Stimulated activated naive CD4-positive, alpha-beta T cell (primary cell): ENCODE data around the gene SNAPC1.
A peak's percentile ranks its signal among the peaks of the same experiment; 100 is the strongest.
"Not testable (repeated sequence)": the region's sequence is repeated elsewhere in the genome, so short reads cannot be mapped to it uniquely, and the experiment has no call there.

Experiments used
- DNase-seq, 6 experiments: peaks; one replicate each; lab custom pipeline; 2025; lab: John Stamatoyannopoulos, UW

The SNAPC1 gene

DNA sequence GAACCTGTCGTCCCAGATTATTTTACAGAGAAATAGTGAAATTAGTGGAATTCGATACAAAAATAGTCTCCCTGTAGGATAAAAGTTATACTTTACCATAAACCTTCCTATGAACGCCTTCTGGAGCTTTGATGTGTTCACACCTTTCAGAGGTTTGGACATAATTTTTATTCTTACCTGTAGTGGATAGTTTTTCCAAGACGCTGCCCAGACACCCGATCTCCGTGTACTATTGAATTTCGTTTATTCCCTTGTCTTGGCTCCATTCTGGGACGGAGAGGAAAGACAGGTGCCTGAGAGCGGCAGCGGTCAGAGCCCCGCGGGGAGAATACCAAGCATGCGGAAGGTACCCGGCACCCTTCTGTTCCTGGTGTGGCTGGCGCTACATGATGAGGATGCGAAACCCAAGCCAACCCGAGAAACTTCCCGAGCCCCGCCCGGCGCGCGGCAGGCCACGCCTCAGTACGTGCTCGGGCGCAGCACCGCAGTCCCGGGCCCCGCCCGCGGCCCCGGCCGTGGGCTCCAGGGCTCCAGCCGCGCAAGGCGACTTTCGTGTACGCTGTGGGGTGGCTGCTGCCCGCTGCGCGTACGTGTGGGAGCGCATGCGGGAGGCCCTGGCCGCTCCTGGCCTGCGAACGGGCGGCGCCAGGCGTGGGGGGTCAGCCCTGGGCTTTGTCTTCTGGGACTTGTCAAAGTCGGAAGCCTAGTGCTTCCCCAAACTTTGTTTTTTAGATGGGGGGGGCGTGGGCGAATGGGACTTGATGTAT lies 11.3 kb upstream of the SNAPC1 start:
- DNase-seq = peak; percentile 30 to 70 (median 62)

DNA sequence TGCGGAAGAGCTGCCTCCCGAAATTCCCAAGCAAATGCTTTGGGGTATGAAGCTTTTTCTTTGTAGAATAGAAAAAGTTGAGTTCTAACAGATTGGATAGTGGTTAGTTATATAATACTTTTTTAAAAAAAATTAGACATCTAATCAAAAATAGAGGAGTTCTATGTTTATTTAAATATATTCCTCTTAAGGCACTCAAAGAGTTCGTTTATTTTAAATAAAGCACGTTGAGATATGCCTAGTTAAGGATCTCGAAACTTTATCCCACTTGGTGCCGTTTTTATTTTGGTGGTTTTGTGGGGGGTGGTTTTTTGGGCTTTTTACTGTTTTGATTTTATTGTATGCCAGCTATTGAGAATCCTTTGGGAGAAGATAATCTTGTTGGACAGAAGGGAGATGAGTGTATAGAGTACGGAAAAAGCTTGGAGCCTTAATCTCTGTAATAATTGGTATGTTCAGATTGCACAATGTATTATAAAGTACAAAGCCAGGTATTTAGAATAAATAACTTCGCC lies 10.7 kb upstream of the SNAPC1 start:
- no peak for DNase-seq

DNA sequence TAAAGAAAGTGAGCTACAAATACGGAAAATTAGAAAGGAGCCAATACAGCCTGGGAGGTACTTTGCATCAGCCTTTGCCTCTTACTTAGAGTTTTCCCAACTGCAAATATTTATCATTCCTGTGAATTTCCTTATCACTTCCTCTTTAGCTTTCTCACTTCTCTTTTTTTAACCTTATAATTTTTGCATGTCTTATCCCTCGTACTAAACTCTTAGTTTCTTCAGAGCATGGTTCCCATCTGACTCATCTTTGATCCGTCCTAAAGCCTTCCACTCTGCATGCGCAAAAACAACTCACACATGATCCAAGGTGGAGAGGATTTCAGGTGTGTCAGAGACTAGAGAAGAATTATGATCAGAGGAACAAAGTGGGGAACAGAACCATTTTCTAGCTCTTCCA lies 9.6 kb upstream of the SNAPC1 start:
- no peak for DNase-seq

DNA sequence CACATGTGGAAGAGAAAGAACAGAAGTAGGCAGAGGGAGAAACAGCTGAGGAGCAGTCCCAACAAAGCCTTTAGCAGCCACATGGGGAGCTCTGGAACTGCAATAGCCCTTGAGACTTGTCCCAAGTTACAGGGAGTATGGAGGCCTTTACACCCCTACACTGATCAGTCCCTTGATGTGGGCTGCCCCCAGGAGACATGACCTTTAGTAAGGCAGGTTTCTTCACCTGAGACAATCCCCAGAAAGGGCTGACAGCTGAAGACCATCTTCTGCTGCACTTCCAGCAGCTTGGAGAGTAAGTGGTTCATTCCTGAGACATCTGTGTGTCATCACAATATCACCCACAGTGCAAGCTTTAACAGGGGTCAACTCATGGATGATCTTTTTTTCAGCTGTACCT lies 8.6 kb upstream of the SNAPC1 start:
- DNase-seq = no peak

DNA sequence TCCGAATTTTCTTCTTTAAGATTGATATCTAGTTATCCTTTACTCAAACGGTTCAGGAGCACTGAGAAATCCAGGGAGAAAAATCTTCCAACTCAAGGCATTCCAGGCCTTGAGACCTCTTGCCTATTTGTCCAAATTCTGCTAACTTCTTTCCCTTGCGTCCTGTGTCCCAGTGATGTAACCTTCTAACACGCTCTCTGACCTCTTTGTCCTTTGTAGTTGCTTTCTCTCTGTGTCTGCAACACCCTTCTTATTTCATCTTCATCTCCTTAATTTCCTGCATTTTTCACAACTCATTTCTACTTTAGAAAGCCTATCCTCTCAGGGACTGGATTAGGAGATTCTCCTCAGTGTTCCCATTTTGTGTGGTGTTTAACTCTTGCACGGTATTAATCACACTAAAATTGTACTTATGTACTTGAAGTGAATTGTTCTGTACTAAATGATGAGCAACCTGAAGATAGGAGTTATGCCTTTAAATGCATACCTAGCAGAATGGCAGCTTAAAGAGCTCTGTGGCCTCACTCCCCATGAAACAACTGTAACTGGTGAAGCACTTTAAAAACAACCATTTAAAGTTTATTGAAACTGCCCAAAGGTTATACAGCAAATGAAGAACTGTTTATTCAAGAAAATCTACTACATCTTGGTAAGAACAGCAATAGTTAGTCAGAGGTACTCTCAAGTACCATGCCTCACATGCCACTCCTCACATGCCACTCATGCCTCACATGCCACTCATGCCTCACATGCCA lies 7.4 kb upstream of the SNAPC1 start:
- no peak for DNase-seq

DNA sequence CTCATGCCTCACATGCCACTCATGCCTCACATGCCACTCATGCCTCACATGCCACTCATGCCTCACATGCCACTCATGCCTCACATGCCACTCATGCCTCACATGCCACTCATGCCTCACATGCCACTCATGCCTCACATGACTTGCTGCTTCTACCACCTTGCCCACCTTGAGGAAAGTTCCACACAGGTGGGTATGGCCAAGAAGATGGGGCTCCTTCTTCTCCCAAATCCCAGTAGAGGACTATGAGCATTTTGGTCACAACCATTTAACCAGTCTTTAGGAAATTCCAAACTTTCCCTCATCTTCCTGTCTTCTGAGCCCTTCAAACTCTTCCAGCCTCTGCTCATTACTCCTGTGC lies 6.9 kb upstream of the SNAPC1 start:
- not testable (repeated sequence) for DNase-seq

DNA sequence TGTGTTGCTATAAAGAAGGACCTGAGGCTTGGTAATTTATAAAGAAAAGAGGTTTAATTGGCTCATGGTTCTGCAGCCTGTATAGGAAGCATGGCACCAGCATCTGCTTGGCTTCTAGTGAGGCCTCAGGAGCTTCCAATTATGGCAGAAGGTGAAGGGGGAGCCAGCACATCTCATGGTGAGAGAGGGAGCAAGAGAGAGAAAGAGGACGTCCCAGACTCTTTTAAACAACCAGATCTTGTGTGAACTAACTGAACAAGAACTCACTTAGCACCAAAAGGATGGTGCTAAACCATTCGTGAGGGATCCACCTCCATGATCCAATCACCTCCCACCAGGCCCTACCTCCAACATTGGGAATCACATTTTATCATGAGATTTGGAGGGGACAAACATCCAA lies 6.1 kb upstream of the SNAPC1 start:
- no peak for DNase-seq

DNA sequence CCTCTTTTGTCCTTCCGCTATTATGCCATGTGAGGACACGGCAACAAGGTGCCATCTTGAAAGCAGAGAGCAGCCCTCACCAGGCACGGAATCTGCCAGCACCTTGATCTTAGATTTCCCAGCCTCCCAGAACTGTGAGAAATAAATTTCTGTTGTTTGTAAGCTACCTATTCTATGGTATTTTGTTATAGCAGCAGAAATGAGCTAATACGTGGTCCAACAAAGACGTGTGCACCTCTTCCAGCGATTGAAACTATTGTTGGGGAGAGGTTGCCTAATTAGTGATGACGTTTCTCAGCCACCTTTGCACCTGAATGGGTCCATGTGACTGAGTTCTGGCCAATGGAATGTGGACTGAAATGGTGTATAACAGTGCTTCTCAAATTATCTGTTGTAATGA lies 2.3 kb upstream of the SNAPC1 start:
- no peak for DNase-seq

DNA sequence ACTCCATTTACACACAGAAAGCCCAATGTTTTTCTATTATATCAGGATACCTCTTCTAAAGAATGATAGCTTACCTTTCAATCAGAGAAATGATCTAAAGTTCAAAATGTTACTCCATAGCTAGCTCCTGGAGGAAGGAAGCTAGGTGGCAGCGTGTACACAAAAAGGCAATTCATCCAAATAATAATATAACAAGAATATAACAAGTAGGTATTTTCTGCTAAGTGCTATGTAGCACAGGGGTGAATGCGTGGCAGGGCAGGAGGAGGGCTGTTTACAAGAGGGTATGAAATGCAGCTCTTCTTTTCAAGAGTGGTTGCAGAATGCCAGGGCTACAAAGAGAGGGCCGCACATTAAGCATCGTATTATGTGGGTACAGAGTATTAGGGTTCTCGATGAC lies 663 bp upstream of the SNAPC1 start:
- DNase-seq = no peak

DNA sequence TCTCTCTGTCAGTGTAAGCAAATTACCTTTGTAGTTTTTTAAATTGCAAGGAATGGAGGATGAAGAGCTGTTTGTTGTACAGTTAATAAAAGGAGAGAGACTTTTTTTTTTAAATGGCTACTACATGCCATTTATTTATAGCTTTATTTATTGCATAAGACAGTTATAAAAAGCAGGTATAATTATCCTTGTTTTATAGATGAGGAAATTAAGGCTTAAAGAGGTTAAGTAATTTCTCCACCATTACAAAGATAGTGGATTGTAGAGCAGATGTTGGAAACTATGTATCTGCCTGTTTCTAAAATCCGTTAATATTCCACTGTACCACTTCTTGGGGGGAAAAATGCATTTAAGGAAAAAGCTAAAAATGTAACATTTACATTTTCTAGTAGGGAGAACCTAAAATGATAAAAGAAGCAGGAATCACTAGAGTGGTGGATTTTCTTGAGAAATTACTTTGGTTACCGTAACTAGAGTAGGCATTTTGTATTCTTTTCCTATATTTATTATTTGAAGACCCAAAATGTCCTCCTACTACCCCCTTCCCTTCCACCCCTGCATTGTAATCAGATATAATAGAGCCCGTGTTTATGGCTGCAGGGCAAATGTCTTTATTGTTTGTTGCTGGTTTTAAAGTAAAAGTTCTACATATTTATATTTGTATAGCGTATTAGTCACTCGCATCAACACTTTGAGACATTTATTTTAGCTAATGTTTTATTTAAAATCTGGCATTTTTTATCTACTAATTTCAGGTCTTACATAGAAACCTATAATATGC lies 2.3 kb downstream of the SNAPC1 start:
- DNase-seq = no peak

DNA sequence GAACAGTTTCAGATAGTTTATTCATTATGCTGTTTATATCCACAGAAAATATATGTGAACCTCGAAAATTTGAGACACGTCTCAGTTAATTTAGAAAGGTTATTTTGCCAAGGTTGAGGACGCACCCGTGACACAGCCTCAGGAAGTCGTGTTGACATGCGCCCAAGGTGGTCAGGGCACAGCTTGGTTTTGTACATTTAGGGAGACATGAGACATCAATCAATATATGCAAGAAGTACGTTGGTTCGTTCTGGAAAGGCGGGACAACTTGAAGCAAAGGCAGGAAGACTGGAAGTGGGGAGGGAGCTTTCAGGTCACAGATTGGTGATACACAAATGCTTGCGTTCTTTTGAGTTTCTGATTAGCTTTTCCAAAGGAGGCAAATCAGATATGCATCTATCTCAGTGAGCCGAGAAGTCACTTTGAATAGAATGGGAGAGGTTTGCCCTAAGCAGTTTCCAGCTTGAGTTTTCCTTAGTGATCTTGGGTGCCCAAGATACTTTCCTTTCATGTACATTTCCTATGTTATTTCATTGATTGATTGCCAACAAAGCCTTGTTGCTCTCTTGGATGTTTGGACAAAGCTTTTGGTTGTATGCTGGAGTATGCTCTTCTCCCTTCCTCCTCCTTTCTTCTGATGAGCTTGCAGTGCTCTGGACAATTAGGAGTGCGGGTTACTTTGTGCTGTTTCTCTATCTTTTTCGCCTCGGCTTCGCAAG lies 3.2 kb downstream of the SNAPC1 start:
- DNase-seq = no peak

DNA sequence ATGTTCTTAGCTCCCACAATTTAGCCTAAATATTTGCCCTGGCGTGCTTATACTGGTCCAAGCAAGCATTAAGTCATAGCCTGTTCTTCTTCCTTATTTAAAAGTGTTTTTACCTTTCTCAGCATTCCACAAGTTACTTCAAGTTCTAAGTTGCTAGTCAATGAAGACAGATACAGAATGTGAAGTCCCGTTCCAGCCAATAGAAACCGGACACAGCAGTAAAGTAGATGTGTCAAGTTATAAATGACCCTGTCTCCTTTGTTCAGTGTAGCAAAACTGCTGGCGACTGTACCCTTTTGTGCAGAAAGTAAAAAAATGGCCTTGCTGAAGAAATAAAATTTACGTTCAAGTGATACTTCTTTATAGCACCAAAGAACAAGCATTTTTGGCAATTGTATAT lies 3.9 kb downstream of the SNAPC1 start:
- DNase-seq = no peak

DNA sequence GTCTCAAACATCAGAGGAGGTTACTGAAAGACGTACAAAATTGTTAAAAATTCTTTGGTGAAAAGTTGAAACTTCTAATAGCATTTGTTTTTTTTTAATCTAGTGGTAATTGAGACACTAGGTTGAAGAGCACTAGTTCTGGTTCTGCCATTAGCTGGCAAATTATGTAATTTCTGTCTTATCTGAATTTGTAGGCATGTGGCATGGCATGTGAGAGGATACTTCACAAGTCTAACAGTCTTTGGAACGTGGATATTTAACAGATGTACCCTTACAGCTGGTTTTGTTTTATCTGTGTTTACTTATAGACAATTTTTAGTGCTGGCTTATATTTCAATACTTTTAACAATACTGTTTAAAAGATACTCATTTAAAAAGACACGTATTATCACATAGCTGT lies 6.0 kb downstream of the SNAPC1 start:
- DNase-seq = no peak

DNA sequence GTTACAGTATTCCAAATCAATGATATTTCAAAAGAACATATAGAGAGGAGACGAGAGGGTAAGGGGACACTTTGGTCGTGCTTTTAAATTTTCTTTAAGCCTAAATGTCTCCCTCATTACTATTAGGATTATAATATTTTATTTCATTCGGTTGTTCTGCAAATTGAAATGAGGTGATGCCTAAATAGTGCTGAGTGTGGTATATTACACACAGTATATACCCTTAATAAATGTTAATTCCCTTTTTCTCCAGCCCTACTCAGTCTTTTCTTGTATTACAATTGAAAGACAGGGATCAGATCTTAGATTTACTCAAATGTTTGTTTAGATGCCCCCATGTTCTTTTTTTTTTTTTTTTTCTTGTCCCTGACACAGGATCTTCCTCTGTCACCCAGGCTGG lies 7.7 kb downstream of the SNAPC1 start:
- no peak for DNase-seq

DNA sequence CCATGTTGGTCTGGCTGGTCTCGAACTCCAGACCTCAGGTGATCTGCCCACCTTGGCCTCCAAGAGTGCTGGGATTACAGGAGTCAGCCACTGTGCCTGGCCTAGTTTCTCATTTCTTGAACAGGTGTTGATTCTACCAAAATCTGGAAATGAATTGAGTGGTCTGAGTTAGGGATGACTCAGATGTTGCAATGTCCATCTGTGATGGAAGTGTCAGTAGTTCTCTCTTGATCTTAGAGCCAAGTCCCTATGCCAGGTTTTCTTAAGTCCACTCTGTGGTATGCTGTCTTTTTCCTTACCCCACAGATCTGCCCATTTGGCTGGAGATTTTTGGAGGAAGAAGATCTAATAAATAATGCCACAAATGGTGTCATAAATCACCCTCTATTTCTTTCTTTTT lies 12.6 kb downstream of the SNAPC1 start:
- DNase-seq = no peak

DNA sequence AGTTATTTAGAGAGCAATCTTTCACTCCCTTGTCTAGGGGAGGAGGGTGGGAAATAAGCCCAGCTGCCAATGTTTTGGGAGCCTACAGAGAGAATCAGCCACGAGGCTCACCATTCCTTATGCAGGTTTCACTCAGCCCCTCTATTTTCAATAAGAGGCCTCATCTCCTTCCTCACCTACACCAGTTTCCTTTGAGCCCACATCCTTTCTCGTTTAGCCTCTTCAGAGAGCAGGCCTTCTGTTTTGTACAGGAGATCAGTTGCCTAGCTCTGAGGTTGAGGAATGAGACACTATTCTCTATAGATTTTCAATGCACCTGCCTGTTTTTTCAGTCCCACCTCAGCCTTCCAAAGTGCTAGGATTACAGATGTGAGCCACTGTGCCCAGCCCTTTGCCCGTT lies 17.9 kb downstream of the SNAPC1 start:
- peak in 3 of 6 experiments; percentile 35 to 55 (median 41) for DNase-seq

DNA sequence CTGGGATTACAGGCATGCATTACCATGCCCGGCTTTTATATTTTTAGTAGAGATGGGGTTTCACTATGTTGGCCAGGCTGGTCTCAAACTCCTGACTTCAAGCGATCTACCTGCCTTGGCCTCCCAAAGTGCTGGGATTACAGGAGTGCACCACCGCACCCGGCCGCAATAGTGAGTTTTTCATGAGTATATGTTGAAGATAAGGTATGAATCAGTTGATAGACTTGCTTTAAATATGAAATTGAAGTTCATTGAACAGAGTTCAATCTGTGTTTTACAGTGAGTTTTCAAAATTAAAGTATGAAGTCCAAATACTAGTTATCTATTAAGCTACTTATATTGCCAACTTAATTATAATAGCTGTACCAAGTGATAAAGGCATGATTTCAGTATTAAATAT lies 35.1 kb downstream of the SNAPC1 start:
- DNase-seq = no peak

DNA sequence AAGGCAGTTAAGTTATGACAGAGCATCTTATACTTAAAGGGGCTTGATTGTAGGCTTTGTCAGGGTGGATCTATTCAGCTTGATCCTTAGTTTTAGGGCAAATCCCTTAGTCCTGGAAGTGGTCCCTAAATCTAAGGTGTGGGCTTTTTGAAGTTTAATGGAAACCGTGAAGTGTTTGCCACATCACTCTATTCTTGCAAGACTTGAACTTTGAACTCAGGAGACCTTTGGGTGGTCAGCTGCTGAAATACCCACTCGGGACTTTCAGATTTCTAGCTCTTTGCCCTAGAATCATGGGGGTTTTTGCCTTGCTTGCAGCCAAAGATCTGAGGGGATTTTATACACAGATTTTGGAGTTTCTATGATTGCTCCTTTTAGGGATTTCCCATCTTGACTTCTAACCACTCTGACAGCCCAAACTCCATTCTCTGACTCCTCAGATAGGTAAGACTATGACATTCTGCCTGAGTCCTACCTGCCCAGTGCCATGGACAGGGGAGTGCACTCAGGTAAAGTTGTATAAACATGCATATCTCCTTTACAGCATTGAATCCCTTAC lies 39.9 kb downstream of the SNAPC1 start:
- DNase-seq = no peak

DNA sequence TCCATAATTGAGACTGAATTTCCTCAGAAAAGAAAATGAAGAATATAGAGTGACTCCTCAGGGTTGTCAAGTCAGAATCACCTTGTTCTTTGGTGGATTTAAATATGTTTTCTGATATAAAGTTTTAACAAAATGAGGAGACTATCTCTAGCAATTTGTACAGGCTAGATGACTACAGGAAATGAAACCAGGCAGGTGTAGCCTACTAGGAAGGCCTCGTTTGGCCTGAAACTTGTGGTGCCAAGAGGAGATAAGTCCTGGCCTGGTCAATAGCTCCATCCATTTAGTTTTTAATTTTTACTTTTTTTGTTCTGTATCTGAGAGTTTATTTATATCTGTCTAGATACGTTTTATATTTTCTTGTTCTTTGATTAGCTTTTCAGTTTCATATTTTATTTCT lies 41.5 kb downstream of the SNAPC1 start:
- DNase-seq = no peak

DNA sequence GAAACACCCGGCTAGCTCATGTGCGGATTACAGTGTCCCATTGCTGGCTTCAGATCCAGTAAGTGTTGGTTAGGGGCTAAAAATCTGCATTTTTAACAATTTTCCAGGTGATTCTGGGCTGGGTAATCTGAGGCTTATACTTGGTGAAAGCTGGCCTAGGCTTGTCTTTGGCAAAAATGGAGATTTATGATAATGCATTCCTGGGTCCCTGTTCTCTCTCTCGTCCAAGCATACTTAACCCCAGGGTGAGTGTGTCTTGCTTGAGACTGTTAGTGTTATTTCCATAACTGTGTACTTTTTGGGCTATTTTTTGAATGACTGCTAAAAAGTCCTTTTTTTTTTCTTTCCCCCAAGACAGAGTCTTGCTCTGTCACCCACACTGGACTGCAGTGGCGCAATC lies 43.2 kb downstream of the SNAPC1 start:
- DNase-seq = no peak

DNA sequence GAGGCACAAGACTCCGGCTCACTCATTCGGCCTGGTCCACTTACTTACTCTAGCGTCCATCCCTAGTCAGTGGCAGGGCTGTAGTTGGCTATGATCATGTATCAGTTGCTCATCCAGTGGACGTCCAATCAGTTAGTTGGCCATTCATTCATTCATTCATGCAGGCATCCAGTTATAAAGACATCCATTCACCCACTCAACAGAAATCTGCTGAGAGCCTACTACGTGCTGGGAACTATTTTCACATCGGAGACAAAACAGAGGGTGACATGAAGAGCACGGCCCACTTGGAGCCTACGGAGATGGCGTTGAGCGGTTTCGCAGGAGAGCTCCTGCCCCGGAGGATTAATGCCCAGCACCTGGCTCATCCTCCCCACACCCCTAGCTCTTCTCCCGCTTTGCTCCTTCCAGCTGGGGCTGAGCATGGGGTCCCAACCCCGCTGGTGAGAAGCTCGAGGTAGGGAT lies 49.7 kb downstream of the SNAPC1 start:
- peak in 1 of 6 experiments; percentile 14 for DNase-seq
